Stimulated activated CD8-positive, alpha-beta memory T cell treated with anti-CD3 and anti-CD28 coated beads, Interleukin-15, amount 100 ng/mL, for 4 hours (primary cell): Measurements from ENCODE around the gene IFT27.
"Not testable (repeated sequence)": the region's sequence is repeated elsewhere in the genome, so short reads cannot be mapped to it uniquely, and the experiment has no call there.

Experiments
- DNase-seq, 2 donors: peaks; one replicate each; pipeline ENCODE4 v3.0.0-alpha.2; 2020; ENCODE audit warnings: low read depth in 2 of 2

IFT27 gene

GRCh38 chr22:36744413-36744765 is 31.5 kb downstream of the IFT27 start:
- no peak for DNase-seq

- DNase-seq, result no peak
These were observed 32.1 kb downstream of the IFT27 start for GRCh38 chr22:36743591-36744412.

GRCh38 chr22:36743011-36743410 is 32.9 kb downstream of the IFT27 start:
- DNase-seq, result no peak

- DNase-seq, result no peak
These were observed 34.0 kb downstream of the IFT27 start for GRCh38 chr22:36741968-36742367.

- no peak for DNase-seq
These were observed 34.6 kb downstream of the IFT27 start for GRCh38 chr22:36741204-36741793.

GRCh38 chr22:36740716-36741115 is 35.2 kb downstream of the IFT27 start:
- no peak for DNase-seq

- DNase-seq, result no peak
These were observed 36.7 kb downstream of the IFT27 start for GRCh38 chr22:36739185-36739584.

GRCh38 chr22:36738416-36739020 is 37.4 kb downstream of the IFT27 start:
- DNase-seq, result no peak

GRCh38 chr22:36737776-36738175 is 38.1 kb downstream of the IFT27 start:
- no peak for DNase-seq

GRCh38 chr22:36736701-36737320 is 39.1 kb downstream of the IFT27 start:
- DNase-seq, result no peak

- DNase-seq, result no peak
These were observed 41.5 kb downstream of the IFT27 start for GRCh38 chr22:36734171-36735058.

- no peak for DNase-seq
These were observed 42.6 kb downstream of the IFT27 start for GRCh38 chr22:36733271-36733670.

GRCh38 chr22:36732609-36733008 is 43.3 kb downstream of the IFT27 start:
- DNase-seq, result no peak

GRCh38 chr22:36731916-36732315 is 44.0 kb downstream of the IFT27 start:
- DNase-seq, result no peak

- not testable (repeated sequence) for DNase-seq
These were observed 44.6 kb downstream of the IFT27 start for GRCh38 chr22:36731321-36731720.

- no peak for DNase-seq
These were observed 45.6 kb downstream of the IFT27 start for GRCh38 chr22:36730176-36730858.

GRCh38 chr22:36729321-36729720 is 46.6 kb downstream of the IFT27 start:
- no peak for DNase-seq

GRCh38 chr22:36728505-36728904 is 47.4 kb downstream of the IFT27 start:
- no peak for DNase-seq

- DNase-seq, result no peak
These were observed 47.9 kb downstream of the IFT27 start for GRCh38 chr22:36727927-36728488.

GRCh38 chr22:36727110-36727509 is 48.8 kb downstream of the IFT27 start:
- DNase-seq, result no peak

GRCh38 chr22:36726007-36726380 is 49.9 kb downstream of the IFT27 start:
- no peak for DNase-seq
